Lower leg skin (tissue), 3 donors: ENCODE data around the gene MME.

Experiments used
- POLR2A ChIP-seq, 2 donors: fragments of 450-650 bp; IDR thresholded peaks; one replicate each; pipeline ENCODE4 v1.6.1; 2016 to 2017; ENCODE audit warnings: antibody characterized with exemption in 2 of 2, mild to moderate bottlenecking in 1 of 2, moderate library complexity in 1 of 2
- TF ChIP-seq, protein P1 (sequence below), 3 donors: fragments of 450-650 bp; IDR thresholded peaks; one replicate each; pipeline ENCODE4 v1.5.1; 2016; ENCODE audit warnings: antibody characterized with exemption in 3 of 3, mild to moderate bottlenecking in 3 of 3, moderate library complexity in 2 of 3

DNA sequence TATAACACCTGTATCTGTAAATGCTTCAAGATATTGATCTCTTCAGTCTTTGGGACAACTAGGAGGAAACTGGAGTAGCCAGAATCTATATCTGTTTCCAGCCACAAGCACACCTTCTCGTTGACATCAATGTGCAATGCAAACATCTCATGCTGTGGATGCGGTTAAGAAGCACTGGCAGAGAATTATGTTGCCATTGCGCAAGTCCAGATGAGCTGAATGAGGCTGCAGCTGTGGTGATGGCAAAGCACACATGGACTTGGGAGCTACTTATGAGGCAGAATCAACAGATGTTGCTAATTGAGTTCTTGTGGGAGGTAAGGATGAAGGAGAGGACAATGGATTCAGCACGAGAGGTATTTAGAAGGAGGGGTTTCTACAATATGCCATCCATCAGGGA, 122.5 kb downstream of the MME start:
- TF ChIP-seq, protein P1, sequence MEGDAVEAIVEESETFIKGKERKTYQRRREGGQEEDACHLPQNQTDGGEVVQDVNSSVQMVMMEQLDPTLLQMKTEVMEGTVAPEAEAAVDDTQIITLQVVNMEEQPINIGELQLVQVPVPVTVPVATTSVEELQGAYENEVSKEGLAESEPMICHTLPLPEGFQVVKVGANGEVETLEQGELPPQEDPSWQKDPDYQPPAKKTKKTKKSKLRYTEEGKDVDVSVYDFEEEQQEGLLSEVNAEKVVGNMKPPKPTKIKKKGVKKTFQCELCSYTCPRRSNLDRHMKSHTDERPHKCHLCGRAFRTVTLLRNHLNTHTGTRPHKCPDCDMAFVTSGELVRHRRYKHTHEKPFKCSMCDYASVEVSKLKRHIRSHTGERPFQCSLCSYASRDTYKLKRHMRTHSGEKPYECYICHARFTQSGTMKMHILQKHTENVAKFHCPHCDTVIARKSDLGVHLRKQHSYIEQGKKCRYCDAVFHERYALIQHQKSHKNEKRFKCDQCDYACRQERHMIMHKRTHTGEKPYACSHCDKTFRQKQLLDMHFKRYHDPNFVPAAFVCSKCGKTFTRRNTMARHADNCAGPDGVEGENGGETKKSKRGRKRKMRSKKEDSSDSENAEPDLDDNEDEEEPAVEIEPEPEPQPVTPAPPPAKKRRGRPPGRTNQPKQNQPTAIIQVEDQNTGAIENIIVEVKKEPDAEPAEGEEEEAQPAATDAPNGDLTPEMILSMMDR (IDR thresholded peaks at IDR 0.05): no peak
- no peak for TF ChIP-seq POLR2A (IDR thresholded peaks at IDR 0.05)
